Inflammatory macrophage treated with lipopolysaccharide for 1 hour (primary cell): ENCODE measurements around the gene INPP5A.
"Not testable (repeated sequence)": the region's sequence is repeated elsewhere in the genome, so short reads cannot be mapped to it uniquely, and the experiment has no call there.

Source experiments
- DNase-seq, 2 donors: peaks; one replicate each; pipeline ENCODE4 v3.0.0-alpha.2; 2020 to 2022

Gene INPP5A

GRCh38 chr10:132550366-132551092 lies 12.9 kb downstream of the INPP5A start:
- no peak for DNase-seq

GRCh38 chr10:132551093-132551807 lies 13.7 kb downstream of the INPP5A start:
- DNase-seq = peak; percentile 46 to 56

- DNase-seq = no peak
Measured at GRCh38 chr10:132551808-132552130, 14.2 kb downstream of the INPP5A start.

GRCh38 chr10:132552635-132553034 lies 15.0 kb downstream of the INPP5A start:
- DNase-seq = not testable (repeated sequence)

- DNase-seq = not testable (repeated sequence)
Measured at GRCh38 chr10:132553568-132553967, 16.0 kb downstream of the INPP5A start.

- no peak for DNase-seq
Measured at GRCh38 chr10:132554053-132554990, 16.7 kb downstream of the INPP5A start.

- DNase-seq = no peak
Measured at GRCh38 chr10:132554991-132555647, 17.5 kb downstream of the INPP5A start.

GRCh38 chr10:132555648-132556575 lies 18.3 kb downstream of the INPP5A start:
- no peak for DNase-seq

GRCh38 chr10:132556994-132557441 lies 19.4 kb downstream of the INPP5A start:
- DNase-seq = no peak

- DNase-seq = no peak
Measured at GRCh38 chr10:132557696-132558515, 20.3 kb downstream of the INPP5A start.

- DNase-seq = no peak
Measured at GRCh38 chr10:132558516-132559413, 21.2 kb downstream of the INPP5A start.

GRCh38 chr10:132559538-132559937 lies 22.0 kb downstream of the INPP5A start:
- no peak for DNase-seq

GRCh38 chr10:132560241-132560731 lies 22.7 kb downstream of the INPP5A start:
- DNase-seq = peak; percentile 49 to 74

GRCh38 chr10:132562177-132562915 lies 24.8 kb downstream of the INPP5A start:
- DNase-seq = no peak

- DNase-seq = no peak
Measured at GRCh38 chr10:132562916-132563456, 25.4 kb downstream of the INPP5A start.

- DNase-seq = no peak
Measured at GRCh38 chr10:132563485-132564248, 26.1 kb downstream of the INPP5A start.

GRCh38 chr10:132564249-132564605 lies 26.6 kb downstream of the INPP5A start:
- no peak for DNase-seq

- DNase-seq = no peak
Measured at GRCh38 chr10:132564690-132565089, 27.1 kb downstream of the INPP5A start.
